Hematopoietic multipotent progenitor cell (in vitro differentiated cells): Measurements from ENCODE around the gene CCL19. TPM values are rescaled to one million over a fixed set of nuclear protein-coding genes. Genes with fewer than 3 reads are reported as not detected.

Experiments used
- DNase-seq, 3 donors: peaks; one replicate each; pipeline ENCODE4 v3.0.0-alpha.2; 2011 to 2015; ENCODE audit warnings: low read depth in 2 of 3, low spot score in 2 of 3
- total RNA-seq: library from RNA; depleted of rRNA; stranded (reverse); fragments of >200 nt; gene quantifications from one replicate; pipeline ENCODE4 v1.2.3, GENCODE V29; 2012

The CCL19 gene
- total RNA-seq, 1 donor = not detected

DNA sequence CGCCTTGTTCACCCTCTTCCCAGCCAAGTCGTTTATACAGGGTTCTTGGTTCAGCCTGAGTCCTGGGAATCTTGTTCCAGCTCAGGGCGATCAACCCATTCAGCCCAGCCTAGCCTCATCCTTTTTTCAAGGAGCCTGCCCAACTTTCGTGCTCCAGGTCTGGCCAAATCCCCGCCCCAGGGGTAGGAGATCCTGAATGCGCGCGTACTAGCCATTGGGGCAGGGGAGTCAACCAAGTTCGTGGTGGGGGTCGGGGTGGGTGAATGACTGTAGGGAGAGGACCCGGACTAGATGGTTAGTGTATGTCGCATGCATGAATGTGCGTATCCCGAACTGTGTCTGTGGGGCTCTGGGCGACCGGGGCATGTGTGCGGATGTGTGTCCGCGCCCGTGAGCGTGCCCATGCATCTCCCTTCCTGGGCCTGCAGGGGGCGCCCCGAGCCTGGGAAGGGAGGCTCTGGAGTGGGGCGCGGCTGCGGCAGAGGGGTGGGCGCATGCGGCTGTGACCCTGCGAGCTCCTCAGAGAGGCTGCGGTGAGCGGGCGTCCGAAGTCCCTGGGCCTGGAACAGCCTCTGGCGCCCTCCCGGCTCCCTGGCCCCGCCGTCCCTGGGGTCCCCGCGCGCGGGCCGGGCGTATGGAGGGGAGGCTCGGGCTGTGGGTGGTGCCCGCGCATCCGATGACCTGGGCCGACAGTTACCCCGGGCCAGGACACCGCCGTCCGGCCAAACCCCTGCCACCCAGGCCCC, 10.1 kb upstream of the CCL19 start:
- peak; percentile 53 to 84 (median 73) for DNase-seq

DNA sequence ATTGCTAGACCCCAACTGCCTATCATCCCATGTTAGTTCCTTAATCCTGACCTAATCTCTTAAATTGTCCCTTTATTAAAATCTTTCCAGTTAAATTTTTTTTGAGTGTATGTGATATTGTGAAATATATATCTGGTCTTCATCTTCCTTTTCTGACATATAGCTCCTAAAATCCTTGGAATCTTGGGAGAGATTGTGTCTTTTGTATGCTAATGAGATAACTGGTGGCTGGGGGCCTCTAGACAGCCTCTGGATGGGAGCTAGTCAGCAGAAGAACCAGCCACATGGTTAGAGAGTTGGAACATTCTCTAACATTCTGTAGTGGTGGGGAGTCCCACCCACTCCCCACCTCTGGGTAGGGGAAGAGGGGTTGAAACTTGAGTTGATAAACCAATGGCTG, 3.7 kb upstream of the CCL19 start:
- no peak for DNase-seq

DNA sequence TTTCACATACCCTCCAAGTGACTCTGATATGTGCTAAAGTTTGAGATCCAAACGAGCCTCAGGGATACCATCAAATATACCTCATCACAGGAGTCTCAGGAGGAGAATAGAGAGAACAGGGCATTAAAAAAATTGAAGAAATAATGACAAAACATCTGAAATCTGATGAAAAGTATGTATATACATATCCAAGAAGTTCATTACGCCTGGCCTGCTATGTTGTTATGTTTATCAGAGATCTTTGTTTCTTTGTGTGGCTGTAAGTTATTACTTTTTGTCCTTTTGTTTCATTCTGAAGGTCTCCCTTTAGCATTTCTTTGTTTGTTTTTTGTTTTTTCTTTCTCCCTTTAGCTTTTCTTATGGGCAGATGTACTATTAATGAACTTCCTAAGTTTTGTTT, 2.5 kb upstream of the CCL19 start:
- no peak for DNase-seq

DNA sequence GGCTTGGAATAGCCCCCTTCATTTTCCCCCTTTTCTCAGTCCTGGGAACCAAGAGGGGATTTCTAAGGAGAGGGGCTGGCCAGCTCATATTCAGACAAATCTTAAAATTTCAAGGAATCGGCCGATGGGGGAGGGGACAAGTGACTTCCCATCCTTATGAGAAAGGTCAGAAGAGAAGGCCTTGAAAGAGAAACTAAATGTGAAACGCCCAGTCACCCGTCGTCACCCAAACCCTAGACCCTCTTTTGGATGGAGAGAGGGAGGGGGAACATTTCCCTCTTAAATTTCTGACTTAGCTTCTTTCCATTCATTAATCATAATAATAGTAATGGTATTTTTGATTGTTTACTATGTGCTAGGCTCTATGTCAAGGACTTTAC, 850 bp upstream of the CCL19 start:
- no peak for DNase-seq

DNA sequence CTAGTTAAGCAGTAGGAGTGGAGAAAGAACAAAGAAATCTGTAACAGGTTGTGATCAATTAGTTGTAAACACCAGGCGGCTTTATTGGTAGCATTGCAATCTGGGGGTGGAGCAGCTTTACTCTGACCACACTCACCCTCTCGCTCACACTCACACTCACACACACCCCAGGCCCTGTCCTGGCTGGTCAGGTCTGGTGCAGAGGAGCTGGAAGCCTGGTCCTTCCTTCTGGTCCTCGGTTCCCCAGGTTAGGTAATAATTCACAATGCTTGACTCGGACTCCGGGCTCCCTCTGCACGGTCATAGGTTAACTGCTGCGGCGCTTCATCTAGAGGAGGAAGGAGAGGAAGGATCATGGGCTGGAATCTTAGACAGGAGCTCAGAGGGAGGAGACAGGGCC, 1.6 kb downstream of the CCL19 start:
- no peak for DNase-seq

DNA sequence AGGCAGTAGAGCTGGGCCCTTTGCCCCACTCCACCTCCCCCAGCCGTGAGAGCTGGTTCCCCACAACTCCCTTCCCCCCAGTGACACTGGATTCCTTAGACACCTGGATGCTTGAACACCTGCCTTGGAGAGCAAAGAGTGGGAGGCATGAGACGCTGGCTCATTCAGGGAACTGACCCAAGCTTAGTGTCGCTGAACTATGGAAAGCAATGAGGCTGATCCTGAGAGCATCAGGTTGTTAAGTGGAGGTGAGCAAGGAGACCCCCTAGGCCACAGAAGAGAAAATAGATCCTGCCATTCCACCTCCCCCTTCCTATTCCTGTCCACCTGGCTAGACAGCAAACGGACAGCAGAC, 2.0 kb downstream of the CCL19 start:
- DNase-seq = no peak

DNA sequence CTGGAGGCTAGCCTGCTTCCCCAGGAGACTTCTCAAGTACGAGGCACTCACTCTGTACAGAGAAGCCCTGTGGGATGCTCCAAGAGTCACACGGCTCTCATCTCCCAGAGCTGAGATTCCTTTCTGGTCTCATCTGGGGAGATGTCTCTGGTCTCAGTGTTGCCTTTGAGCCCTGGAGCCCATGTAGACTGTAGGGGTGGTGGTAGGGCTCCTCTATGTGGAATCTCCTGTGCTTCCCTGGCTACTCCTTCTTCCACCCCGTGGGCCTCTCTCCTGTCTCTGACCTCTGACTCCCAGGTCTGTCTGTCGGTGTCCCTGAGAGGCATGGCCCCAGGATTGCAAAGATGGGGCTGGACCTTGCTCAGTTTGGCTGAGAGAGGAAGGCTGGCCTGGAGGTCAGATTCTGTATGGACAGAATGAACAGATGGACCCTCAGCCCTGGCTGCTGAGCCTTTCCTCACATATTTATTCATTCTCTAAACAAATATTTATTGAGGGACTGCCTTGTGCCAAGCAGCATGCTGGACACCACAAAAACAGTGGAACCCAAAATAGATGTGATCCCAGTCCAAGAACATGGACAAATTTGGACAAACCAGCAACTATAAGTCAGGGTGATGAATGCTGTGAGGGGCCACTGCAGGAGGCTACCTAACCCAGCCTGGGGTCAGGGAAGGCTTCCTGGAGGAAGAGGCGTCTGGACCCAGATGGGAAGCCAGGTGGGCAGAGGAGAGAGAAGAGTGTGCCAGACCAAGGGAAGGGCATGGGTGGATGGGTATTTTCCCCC, 2.6 kb downstream of the CCL19 start:
- no peak for DNase-seq

DNA sequence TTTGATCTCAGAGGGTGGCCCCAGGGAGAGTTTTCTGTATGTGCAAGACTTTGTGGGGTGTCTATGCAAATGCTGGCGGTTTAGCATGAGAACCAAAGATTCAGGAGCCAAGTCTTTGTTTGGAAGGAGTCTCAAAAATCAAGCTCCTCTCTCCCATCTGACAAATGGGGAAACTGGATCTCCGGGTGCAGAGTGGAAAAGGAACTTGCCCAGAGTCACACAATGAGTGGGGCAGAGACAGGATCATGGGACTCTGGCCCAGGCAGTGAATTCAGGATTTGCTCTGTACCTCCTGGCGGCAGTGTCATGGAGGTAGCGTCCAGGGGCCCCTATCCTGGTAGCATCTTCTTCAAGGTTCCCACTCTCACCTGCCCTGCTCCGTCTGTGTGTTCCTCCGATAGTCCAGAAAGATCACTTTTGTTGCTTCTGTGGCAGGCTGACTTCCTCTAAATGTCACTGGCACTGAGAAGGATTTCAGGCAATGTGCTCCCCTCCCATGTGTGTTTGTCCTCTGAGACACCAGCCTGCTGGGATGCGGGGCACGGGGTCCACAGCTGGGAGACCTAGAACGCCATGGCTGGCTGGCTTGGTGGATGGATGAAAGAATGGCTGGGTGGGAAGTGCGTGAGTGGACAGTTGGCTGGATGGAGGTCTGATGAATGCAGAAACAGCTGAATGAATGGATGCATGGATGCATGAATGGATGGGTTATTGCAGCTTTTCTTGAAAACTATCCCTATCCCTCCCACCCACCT, 3.6 kb downstream of the CCL19 start:
- no peak for DNase-seq

DNA sequence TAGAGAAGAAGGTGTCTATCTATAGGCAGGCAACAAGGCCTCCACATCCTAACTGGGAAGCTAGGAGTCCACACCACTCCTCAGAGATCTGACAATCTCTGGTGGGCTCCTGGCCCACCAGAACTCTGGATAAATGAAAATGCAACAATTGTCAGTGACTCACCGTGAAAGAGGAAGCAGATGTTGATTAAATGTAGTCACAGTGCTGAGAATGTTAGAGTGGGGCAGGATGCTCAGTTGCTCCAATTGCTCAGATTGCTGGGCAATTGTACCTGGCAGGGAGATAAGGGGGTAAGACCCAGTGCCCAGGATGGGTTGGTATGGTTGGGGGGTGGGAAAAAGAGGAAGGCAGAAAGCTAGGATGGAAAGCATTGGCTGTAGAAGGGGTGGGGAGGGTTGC, 4.3 kb downstream of the CCL19 start:
- peak in 2 of 3 donors; percentile 56 to 58 for DNase-seq

DNA sequence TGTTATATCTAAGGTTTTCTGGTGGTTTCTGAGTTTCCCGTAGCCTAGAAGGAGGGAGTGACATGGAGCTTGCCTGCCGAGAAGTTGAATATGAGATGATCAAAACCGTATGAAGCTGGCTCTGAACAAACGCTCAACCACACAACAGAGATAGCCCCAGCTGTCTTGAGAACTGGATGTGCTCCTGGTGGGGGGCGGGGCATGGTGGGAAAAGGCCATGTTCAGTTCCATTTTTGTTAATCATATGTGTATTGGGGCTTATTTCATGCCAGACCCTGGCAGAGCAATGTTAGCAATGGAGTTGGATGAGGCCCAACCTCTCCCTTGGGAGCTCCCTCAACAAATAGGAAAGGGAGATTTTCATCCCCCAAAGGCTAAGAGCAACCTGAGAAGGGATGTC, 4.8 kb downstream of the CCL19 start:
- no peak for DNase-seq

DNA sequence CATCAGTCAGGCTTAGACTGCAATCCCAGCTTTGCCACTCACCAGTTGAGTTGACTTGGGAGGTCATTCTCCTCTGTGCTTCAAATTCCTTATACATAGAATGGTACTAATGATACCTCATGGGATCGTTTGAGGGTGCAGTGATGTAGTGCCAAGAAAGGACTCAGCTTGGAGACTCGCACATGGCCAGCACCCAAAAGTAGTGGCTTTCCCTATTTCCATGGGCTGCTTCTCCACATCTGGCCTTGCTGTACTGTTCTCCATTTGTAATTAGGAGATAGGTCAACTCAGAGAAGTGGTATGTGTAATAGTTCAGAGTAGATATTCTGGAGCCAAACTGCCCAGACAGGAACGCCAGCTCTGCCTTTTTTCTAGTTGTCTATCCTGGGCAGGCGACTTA, 5.5 kb downstream of the CCL19 start:
- DNase-seq = no peak

DNA sequence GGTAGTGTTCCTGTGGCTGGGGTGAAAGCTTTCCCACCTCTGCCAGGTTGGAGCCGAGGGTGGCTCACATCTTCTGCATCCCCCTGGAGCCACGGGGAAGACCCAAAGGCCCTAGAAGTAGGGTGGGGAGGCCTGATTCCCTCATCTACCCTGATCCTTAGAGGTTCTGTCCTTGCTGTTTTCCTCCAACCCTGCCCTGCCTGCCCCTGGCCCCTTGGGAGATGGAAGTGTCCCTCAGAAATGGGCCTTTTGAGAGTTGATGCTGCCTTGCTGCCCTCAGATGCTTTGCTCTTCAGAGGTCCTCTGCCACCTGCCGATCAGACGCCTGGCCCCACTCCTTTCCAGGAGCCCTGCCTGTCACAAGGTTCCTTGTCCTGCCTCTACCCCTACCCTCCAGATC, 6.3 kb downstream of the CCL19 start:
- no peak for DNase-seq

DNA sequence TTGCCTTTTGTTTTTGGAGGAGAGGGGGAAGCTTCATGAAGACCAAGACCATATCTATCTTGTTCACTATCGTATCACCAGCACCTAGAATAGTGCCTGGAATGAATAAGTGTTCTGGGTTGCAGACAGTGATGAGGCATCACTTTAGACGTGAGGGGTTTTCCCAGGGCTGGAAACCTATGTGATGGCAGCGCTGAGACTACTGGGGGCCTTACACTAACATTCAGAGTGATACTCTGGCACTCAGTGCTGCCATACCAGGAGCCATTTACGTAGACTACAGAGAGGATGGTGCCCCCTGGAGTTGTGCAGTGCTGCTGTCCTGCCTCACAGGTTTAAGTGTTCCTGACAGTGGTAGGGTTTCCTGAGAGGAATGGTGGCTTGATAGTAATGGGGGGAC, 6.9 kb downstream of the CCL19 start:
- DNase-seq = no peak

DNA sequence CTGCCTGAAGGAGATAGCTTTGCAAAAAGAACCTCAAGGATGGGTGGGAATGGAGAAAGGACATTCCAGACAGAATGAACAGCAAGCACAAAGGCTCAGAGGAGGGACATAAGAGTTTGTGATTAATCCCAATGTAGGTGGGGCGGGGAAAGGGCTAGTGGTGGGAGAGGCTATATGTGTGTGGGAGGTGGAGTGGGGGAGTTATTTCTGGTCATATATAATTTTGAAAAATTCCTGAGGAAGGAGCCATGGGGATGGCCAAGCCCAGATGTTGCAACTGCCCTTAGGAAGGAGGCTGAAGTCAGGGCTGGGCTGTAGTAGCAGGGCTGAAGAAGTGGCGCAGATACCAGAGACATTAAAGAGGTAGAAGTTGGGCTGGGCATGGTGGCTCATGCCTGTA, 15.2 kb downstream of the CCL19 start:
- DNase-seq = no peak

DNA sequence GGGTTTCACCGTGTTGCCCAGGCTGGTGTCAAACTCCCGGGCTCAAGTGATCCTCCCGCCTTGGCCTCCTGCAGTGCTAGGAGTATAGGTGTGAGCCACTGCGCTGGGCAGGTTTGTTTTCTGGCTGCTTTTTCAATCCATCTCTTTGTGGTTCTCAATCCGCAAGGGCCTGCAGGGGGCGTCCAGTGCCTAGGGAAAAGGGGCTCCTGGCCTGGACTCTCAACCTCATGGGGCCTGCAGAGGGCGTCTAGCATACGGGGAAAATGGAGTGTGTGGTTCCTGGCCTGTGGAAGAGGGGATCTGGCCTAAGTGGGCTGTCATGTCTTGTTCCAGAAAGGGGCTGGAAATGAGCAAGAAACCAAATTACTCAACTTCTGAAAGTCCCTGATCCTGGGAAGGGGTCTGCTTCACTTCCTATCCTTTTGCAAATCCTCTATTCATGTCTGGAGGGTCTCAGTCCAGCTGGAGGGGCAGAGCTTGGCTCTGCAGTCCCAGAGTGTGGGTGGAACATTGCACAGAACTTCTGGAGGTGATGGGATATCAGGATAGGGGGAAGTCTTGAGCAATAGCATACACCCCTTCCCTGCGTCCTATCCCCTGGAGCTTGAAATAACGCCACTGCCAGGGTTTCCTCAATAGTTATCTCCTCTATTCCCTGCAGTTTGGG, 15.9 kb downstream of the CCL19 start:
- peak in 2 of 3 donors; percentile 85 to 92 for DNase-seq

DNA sequence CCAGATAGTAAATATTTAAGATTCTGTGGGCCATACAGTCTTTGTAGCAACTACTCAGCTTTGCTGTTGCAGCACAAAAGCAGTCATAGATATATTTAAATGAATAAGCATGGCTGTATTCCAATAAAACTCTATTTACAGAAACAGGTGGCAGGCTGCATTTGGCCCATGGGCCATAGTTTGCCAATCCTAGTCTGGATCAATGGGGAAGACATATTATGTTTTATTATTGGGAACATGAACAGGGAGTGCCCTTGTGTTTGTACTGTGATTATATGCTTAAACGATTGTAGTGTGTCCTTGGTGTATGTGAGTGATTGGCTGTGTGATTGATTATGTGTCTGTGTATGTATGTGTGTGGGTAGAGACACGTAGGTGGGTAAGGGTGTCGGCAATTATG, 16.6 kb downstream of the CCL19 start:
- DNase-seq = no peak

DNA sequence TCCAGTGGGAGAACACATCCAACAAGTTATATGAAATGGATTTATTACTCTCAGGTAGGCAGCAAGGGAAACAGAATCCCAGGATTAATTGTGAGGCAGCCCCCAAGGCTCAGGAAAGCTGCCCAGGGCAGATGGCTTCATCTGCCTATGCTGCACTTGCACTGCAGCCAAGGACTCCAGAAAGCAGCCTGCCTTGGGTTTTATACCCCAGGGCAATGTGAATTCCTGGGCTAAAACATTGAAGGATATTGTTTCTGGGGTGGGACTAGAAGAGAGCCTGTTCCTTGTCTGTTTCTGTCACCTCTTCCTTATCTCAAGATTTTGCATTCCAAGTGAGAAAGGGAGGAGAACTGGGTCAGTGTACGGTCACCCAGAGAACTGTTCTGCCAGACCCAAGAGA, 19.8 kb downstream of the CCL19 start:
- no peak for DNase-seq

DNA sequence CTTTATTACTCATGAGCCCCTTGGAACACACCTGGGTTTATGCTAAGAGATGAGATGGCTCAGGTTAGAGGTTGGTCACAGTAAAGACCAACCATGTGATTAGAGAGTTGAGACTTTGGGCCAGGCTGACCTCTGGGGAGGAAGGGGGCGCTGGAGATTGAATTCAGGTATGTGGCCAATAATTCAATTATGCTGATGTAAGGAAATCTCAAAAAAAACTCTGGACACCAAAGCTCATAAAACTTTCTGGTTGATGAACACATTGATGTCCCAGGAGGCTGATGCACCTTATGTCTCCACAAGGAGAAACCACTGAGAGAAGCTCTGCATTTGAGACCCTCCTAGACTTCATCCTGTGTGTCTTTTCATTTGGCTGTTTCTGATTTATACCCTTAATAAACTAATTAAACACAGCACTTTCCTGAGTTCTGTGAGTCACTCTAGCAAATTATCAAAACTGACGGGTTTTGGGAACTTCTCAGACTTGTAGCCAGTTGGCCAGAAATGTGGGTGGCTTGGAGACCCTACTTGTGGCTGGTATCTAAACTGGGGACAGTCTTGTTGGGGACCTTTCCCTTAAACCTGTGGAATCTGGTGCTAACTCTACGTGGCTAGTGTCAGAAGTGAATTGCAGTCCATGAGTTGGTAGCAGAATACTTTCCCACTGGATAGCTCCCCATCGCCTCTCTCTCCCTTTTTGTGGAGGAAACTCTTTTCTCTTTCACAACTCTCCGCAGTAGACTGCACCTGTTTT, 21.1 kb downstream of the CCL19 start:
- no peak for DNase-seq

DNA sequence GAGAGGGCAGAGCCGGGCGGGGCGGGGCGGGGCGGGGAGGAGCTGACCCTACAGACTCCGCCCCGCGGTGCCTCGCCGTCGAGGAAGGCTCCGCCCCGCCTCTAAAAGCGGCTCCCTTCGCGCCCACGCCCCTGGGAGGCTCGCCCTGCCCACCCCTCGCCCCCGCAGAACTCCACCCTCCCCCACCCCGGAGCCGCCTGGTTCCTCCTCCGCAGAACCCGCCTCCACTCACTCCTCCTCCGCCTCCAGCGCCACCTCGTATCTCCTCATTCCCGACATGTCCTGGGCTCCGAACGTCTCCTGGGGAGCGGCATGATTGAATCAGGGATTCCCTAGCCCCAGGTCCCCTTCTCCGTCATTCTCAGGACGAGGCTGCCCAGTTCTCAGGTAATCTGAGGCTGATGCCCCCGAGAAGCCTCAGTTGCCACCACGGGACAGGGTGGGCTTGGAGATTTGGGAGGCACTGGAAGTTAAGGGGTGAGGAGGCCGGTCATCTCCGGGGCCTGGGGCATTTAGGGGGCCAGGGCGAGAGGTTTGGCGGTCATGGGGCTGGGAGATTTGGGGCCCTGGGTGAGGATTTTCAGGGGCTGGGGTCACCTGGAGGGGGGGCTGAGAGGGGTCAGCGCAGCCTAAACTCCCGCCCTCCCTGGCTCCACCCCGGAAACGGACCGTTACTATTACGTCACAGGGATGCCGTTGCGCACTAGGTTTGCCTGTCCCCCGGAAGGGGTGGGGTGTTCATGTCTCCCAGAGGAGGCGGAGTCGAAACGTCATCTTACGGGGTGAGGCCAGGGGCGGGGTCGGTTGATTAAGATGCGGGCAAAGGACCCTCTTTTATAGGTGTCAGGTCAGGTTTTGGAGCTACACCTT, 25.5 kb downstream of the CCL19 start:
- DNase-seq = peak; percentile 78 to 95 (median 91)

DNA sequence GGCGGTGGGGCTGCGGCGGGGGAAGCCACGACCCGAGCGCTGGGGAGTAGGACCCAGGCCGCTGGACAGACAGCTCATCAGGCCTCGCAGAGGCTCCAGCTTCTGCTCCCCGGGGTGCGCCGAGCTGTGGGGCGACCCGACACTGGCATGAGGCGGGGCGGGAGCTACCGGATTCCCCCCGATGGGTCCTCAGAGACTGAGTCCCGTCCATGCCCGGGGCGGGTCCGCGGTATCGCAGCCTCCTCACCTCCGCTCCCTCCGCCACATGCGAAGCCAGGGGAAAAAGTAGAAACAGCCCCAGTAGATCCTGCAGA, 26.1 kb downstream of the CCL19 start:
- DNase-seq = no peak
